Right lung (tissue), 5 donors: ENCODE results near the gene TMIGD3. TPM values are rescaled to one million over a fixed set of nuclear protein-coding genes. Genes with fewer than 3 reads are reported as not detected.

Experiments
- DNase-seq, 2 donors: peaks; one replicate each; pipeline ENCODE4 v3.0.0-alpha.2; 2013
- polyA plus RNA-seq, 5 donors: library from polyadenylated mRNA; unstranded; fragments of 120-200 nt; gene quantifications; one replicate each; pipeline versions ENCODE4 v1.2.1 to v1.2.3, GENCODE V29; 2013; ENCODE audit warnings: inconsistent platforms in 1 of 5, low replicate concordance in 1 of 5; ENCODE audit not compliant: insufficient read length in 5 of 5, insufficient read depth in 1 of 5

Gene TMIGD3
- polyA plus RNA-seq, 5 donors = 0.23 to 0.82 (median 0.55) TPM

- DNase-seq = peak; percentile 53 to 59
Measured at GRCh38 chr1:111507411-111508201, 4.2 kb upstream of the TMIGD3 start.

GRCh38 chr1:111506561-111506960, 3.1 kb upstream of the TMIGD3 start:
- DNase-seq = no peak

GRCh38 chr1:111505641-111506119, 2.2 kb upstream of the TMIGD3 start:
- DNase-seq = no peak

DNA sequence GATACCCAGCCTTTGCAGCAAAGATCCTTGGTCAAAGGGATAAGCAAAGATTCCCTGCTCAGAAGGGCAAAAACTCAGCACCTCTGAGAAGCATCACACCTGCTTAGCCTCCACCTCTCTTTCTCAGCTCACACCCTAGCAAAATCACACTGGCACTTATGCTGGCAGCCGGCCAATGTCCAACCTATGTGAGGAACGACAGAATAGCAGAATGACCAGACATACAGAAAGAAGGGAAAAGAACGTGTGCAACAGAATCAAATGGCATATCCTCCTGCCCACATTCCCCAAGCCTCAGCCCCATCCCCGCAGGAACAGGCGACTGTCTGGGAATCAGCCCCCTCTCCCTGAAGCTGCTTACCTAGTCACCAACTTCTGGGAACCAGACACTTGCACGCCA, 664 bp upstream of the TMIGD3 start:
- no peak for DNase-seq

- DNase-seq = no peak
Measured at GRCh38 chr1:111501645-111502044, 1.8 kb downstream of the TMIGD3 start.

DNA sequence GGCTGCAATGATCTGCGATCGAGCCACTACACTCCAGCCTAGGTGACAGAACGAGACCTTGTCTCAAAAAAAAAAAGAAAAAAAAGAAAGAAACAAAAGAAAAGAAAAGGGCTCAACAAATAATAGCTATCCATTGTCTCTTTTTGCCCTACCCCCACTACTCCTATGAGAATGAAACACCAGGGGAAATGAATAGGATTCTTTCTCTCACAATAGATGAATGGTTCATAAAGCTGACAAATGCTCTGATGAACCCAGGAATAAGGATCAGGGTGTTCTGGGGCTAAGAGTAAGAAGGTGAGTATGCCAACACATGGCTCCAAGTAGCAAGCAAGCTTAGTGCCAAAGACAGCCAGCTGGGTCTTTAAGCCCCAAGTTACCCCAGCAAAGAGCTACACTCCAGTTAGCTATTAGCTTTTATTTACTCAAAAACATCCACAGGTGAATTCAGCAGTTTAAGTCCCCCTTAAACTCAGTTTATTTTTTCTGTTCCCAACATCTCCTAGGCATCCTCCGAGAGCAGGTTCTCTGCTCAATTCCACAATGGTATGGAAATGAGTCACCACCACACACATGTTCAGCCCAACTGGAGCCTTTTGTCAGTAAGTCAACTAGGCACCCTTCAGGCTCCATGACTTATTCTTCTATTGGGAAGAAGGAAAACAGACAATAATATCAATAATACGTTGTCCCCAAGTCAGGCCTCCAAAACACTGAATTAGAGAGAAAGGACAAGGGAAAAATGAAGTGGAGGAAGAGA, 4.2 kb downstream of the TMIGD3 start:
- DNase-seq = no peak

GRCh38 chr1:111497592-111497991, 5.8 kb downstream of the TMIGD3 start:
- no peak for DNase-seq

DNA sequence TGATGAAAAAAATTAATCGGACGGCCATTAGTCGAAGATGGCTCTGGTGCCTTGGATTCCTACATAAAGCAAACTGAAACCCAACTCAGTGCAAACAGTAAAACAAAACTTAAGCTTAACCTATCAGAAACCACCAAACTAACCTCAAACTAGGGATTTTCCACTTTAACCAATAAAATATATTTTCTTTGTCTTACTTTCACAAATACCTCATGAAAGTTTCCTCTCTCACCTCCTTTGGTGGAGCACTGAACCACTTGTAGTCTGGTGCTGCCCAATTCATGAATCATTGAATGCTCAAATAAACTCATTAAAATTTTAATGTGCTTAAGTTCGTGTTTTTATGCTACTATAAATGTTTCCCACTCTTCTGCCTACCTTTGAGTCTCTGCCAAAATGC, 7.0 kb downstream of the TMIGD3 start:
- DNase-seq = no peak

DNA sequence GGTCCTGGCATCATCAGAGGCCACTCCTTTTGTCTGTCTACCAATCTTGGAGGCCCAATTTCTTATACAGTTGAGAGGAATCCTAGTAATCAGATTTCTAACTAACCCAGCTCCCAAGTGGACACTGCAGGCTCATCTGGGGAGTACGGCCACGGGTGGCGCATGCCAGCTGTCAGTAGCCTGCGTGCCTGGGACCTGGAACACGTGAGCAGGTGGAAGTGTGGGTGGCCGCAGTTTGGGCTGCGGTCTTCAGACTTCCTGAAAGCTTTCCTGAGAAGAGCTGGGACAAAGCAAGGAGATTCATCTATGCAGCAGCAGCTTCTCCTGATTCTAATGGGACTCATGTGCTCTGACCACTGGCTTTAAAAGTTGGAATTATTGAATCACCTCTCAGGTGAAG, 12.4 kb downstream of the TMIGD3 start:
- DNase-seq = no peak

DNA sequence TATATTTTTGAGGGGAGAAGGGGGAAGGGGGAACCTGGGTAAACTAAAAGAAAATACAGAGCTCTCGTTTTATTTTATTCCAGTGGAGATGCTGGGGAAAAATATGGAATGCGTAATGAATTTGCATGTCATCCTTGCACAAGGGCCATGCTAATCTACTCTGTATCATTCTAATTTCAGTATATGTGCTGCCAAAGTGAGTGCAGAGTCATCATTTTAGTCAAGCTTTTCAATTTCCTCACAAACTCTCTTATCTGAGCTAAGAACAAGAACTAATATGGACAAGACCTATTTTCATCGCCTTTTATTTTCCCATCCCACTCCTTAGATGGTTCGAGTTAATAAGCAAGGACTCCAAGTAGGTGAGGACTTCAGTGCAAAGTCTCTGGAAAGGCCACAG, 13.2 kb downstream of the TMIGD3 start:
- DNase-seq = no peak

DNA sequence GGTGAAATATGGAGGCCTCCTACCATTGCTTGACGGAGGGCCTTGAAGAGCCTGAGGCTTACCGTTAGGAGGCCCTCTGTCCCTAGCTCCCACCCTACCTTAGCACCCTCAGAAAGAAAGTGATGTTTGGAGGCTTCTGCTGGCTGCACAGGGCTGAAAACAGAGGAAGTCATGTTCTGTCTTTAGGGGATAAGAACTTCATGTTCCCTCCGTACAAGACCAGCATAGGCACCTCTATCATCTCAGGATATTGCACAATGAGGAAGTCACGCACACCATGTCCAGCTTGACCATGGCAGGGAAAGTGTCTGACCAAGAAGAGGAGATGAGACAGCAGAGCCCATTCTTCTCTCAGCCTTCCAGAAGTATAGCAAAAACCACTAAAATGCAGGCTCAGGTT, 13.8 kb downstream of the TMIGD3 start:
- DNase-seq = no peak

- no peak for DNase-seq
Measured at GRCh38 chr1:111488669-111489068, 14.8 kb downstream of the TMIGD3 start.

DNA sequence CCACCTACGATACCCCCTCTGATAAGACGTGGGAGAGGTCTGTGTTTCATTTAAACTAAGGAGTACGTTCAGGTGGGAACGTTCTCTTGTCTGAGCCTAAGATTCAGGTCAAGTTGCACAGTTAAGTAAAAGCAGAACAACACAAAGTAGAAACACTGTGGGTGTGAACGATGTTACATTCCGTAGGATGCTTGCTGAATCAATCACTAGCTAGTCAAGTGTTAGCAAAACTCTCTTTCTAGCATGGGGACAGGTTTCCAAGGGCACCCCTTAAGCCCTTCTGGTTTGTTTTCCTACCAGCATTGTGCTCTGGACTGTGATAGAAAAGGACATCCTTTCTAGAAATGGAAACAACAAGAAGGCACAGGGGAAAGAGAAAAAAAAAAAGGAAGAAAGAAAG, 16.3 kb downstream of the TMIGD3 start:
- DNase-seq = no peak

- DNase-seq = no peak
Measured at GRCh38 chr1:111486431-111486830, 17.0 kb downstream of the TMIGD3 start.

DNA sequence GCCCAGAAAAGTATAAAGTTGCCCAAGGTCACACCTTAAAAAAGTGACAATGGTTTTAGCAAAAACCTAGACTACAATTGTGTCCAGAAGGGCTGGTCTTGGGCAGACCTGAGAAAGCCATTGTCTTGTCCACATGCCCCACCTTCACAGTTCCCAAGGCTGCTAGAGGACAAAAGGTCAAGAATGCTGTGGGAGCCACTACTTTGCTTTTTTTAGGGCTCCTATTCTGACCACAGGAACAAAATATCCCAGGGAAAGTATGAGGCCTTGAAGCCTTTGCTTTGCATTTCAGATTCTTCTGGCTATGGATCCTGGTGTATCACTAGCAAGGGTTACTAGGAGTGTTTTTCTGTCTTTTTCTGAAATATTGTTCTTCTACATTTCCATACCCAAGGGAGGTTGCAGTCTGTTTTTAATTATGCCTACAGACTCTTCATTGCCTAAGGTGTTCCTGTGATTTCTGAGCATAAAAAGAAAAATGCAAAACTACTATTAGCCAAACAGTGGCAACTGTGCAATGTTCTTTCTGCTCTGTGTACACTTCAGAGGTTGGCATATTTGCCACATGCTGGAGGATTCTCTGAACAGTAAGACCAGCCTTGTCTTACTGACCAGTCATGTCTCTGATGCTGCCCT, 18.9 kb downstream of the TMIGD3 start:
- DNase-seq = no peak

DNA sequence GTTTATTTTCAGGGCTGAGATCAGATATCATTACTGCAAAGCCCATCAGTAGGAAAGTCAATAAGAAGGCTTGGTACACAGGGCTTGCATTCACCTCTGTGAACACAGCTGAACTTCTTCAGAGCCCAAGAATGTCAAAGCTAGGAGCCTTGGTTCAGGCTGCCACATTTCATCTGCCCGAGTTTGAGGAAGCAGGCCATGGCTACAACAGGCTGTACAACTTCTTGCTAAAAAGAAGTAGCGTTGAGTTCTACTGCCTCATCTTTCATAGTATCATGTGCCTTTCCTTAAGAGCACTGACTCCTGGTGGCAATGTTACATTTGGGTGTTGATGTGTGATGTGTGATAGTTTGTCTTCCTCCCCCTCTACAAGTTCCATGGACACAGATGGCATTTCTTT, 19.6 kb downstream of the TMIGD3 start:
- no peak for DNase-seq

DNA sequence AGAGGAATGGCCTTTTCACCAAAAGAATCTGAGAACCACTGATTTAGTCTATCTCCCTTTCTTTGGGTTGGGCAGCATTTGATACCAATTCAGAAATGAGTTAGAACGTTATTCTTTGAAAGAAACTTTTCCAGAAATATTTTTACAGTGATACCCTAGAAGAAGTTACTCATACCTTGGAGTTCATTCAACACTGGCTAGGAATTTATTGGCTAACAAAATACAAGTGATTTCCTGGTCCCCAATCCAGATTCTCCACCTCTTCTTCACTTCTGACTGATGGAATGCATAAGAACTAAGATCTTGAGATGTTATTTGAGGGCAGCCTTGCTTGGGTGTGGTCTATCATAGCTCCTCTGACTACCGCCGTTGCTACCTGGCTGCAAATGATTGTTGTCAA, 20.3 kb downstream of the TMIGD3 start:
- DNase-seq = no peak

DNA sequence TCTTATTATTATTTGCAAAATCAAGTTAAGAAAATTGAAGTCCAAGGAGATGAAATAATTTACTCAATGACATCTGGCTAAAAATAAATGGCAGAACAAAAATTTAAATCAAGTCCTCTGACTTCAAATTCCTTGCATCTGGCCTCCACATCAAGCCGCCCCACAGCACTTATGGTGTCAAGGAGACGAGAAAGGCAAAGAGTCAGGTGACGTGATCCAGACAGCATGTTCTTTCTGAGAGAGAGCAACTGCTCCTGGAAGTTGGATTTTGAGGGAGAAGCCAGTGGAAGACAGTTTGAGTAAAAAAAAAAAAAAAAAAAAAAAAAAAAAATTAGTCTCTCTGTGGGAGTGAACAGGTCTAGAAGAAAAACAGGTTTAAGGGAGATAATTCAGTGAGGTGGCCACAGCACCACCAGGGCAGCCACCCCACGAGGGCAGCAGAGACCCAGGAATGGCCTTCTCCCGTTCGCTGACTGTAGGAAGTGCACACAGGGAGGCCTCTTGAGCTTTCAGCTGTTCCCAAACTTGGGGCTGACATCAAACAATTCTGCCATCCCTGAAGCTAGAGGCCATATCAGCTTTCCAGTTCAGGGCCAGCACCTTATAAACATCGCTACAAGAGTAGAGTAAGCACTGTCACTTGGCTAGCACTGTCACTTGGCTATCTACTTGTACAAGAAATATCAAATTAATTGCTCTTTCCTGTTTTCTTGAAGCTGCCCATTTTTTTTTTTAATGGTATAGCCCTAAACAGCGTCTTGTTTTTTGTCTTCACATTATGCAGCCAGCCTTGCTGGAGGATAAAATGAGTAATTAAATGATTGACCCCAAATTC, 21.8 kb downstream of the TMIGD3 start:
- peak; percentile 72 to 80 for DNase-seq

GRCh38 chr1:111480674-111481073, 22.8 kb downstream of the TMIGD3 start:
- DNase-seq = no peak

GRCh38 chr1:111476761-111477309, 26.6 kb downstream of the TMIGD3 start:
- no peak for DNase-seq

- no peak for DNase-seq
Measured at GRCh38 chr1:111476214-111476613, 27.2 kb downstream of the TMIGD3 start.
